Hindlimb muscle (tissue), 1 donor: Measurements from ENCODE around the gene GMPR2. TPM values are rescaled to one million over a fixed set of nuclear protein-coding genes. Genes with fewer than 3 reads are reported as not detected.

Experiments used
- polyA plus RNA-seq: library from polyadenylated mRNA; unstranded; fragments of 120-200 nt; gene quantifications from one replicate; pipeline ENCODE4 v1.2.1, GENCODE V29; 2013; ENCODE audit not compliant: insufficient read length

The GMPR2 gene
- polyA plus RNA-seq, 1 donor: 45.8 TPM

Other genes starting within 250 kb of the GMPR2 start
- gene DHRS4L2, start 244.0 kb upstream of the GMPR2 start, polyA plus RNA-seq: 9.2 TPM
- 0.10 TPM for gene CARMIL3, start 180.9 kb upstream of the GMPR2 start, polyA plus RNA-seq
- not detected for gene CPNE6, start 161.4 kb upstream of the GMPR2 start, polyA plus RNA-seq
- gene PCK2, start 138.6 kb upstream of the GMPR2 start, polyA plus RNA-seq: 4.3 TPM
- gene DCAF11, start 118.2 kb upstream of the GMPR2 start, polyA plus RNA-seq: 48.2 TPM
- gene NRL, start 118.0 kb upstream of the GMPR2 start, polyA plus RNA-seq: 1.7 TPM
- gene FITM1, start 102.3 kb upstream of the GMPR2 start, polyA plus RNA-seq: 146 TPM
- 110 TPM for gene PSME1, start 96.7 kb upstream of the GMPR2 start, polyA plus RNA-seq
- gene EMC9, start 91.3 kb upstream of the GMPR2 start, polyA plus RNA-seq: 29.8 TPM
- 75.2 TPM for gene PSME2, start 86.3 kb upstream of the GMPR2 start, polyA plus RNA-seq
- gene RNF31, start 85.4 kb upstream of the GMPR2 start, polyA plus RNA-seq: 39.5 TPM
- gene IRF9, start 71.7 kb upstream of the GMPR2 start, polyA plus RNA-seq: 32.6 TPM
- 14.5 TPM for gene REC8, start 60.8 kb upstream of the GMPR2 start, polyA plus RNA-seq
- gene IPO4, start 44.1 kb upstream of the GMPR2 start, polyA plus RNA-seq: 33.5 TPM
- gene TM9SF1, start 37.5 kb upstream of the GMPR2 start, polyA plus RNA-seq: 18.6 TPM
- 4.5 TPM for gene TSSK4, start 27.2 kb upstream of the GMPR2 start, polyA plus RNA-seq
- 37.6 TPM for gene CHMP4A, start 19.4 kb upstream of the GMPR2 start, polyA plus RNA-seq
- gene MDP1, start 16.9 kb upstream of the GMPR2 start, polyA plus RNA-seq: 9.3 TPM
- gene NEDD8, start 562 bp upstream of the GMPR2 start, polyA plus RNA-seq: 176 TPM
- 39.0 TPM for gene TINF2, start 9.7 kb downstream of the GMPR2 start, polyA plus RNA-seq
- gene TGM1, start 30.2 kb downstream of the GMPR2 start, polyA plus RNA-seq: 2.1 TPM
- gene RABGGTA, start 38.7 kb downstream of the GMPR2 start, polyA plus RNA-seq: 15.0 TPM
- 14.7 TPM for gene DHRS1, start 66.9 kb downstream of the GMPR2 start, polyA plus RNA-seq
- gene NOP9, start 66.9 kb downstream of the GMPR2 start, polyA plus RNA-seq: 22.6 TPM
- gene CIDEB, start 75.0 kb downstream of the GMPR2 start, polyA plus RNA-seq: 10.3 TPM
- gene LTB4R2, start 77.2 kb downstream of the GMPR2 start, polyA plus RNA-seq: 4.1 TPM
- 3.5 TPM for gene LTB4R, start 78.6 kb downstream of the GMPR2 start, polyA plus RNA-seq
- gene ADCY4, start 102.1 kb downstream of the GMPR2 start, polyA plus RNA-seq: 17.0 TPM
- 2.1 TPM for gene RIPK3, start 107.1 kb downstream of the GMPR2 start, polyA plus RNA-seq
- gene NFATC4, start 135.3 kb downstream of the GMPR2 start, polyA plus RNA-seq: 34.8 TPM
- gene NYNRIN, start 166.1 kb downstream of the GMPR2 start, polyA plus RNA-seq: 25.1 TPM
- 2.6 TPM for gene CBLN3, start 196.7 kb downstream of the GMPR2 start, polyA plus RNA-seq
- gene KHNYN, start 197.0 kb downstream of the GMPR2 start, polyA plus RNA-seq: 37.8 TPM
- gene SDR39U1, start 209.8 kb downstream of the GMPR2 start, polyA plus RNA-seq: 62.9 TPM